ENCODE results near the gene AJAP1.

GRCh38 chr1:4684136-4684535 is 29.7 kb downstream of the AJAP1 start:
- TF ChIP-seq CTCF (IDR thresholded peaks at IDR 0.05) (no peak), ZFX (IDR thresholded peaks at IDR 0.05; ENCODE audit: borderline replicate concordance) (no peak)
